GM19025 (cell line): ENCODE results near the gene SH2D3C.
A peak's percentile ranks its signal among the peaks of the same experiment; 100 is the strongest.
"Not testable (repeated sequence)": the region's sequence is repeated elsewhere in the genome, so short reads cannot be mapped to it uniquely, and the experiment has no call there.

ENCODE experiments used
- ATAC-seq: cut with Tn5 transposase; IDR thresholded peaks from one replicate; pipeline ENCODE4 v1.9.1; 2021; ENCODE audit warnings: mild to moderate bottlenecking, low read depth, moderate library complexity; ENCODE audit not compliant: unreplicated experiment

SH2D3C gene

DNA sequence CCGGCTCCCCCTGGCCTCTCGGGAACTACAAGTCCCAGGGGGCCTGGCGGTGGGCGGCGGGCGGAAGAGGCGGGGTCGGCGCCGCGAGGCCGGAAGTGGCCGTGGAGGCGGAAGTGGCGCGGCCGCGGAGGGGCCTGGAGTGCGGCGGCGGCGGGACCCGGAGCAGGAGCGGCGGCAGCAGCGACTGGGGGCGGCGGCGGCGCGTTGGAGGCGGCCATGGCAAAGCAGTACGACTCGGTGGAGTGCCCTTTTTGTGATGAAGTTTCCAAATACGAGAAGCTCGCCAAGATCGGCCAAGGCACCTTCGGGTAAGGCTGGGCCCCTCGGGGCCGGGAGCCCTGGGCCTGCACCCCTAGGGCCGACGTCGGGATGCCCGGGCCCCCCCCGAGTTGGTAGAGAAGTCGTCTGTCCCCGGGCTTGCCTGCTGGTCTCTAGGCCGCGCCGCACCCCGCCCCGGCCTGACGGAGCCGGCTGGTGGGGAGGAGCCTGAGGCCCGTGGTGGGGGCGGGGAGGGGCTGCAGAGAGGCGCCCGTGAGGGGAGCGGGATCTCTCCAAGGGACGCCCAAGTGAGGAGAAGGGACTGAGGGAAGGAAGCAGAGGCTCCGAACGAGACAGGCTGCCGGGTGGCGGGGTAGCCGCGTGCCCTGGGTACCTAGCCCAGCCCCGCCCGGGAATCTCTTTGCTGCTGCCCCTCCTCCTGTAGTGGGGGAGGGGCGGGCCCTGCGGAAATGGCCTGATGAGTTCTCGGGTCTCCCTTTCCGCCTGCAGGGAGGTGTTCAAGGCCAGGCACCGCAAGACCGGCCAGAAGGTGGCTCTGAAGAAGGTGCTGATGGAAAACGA is 7.7 kb upstream of the SH2D3C start, which contains the start of gene CDK9:
Gene CDK9 (plus strand): TSS at position 102 of the 840 bp plus-strand sequence. CDS start 115 bp downstream, at position 217.
- peak; percentile 61 for ATAC-seq

GRCh38 chr9:127785023-127785932 is 6.8 kb upstream of the SH2D3C start:
- ATAC-seq, result peak; percentile 50

- no peak for ATAC-seq
Observed at GRCh38 chr9:127783111-127784008, 4.9 kb upstream of the SH2D3C start.

GRCh38 chr9:127781806-127782205 is 3.3 kb upstream of the SH2D3C start:
- ATAC-seq, result no peak

GRCh38 chr9:127780909-127781308 is 2.4 kb upstream of the SH2D3C start:
- not testable (repeated sequence) for ATAC-seq

- no peak for ATAC-seq
Observed at GRCh38 chr9:127780126-127780885, 1.8 kb upstream of the SH2D3C start.

DNA sequence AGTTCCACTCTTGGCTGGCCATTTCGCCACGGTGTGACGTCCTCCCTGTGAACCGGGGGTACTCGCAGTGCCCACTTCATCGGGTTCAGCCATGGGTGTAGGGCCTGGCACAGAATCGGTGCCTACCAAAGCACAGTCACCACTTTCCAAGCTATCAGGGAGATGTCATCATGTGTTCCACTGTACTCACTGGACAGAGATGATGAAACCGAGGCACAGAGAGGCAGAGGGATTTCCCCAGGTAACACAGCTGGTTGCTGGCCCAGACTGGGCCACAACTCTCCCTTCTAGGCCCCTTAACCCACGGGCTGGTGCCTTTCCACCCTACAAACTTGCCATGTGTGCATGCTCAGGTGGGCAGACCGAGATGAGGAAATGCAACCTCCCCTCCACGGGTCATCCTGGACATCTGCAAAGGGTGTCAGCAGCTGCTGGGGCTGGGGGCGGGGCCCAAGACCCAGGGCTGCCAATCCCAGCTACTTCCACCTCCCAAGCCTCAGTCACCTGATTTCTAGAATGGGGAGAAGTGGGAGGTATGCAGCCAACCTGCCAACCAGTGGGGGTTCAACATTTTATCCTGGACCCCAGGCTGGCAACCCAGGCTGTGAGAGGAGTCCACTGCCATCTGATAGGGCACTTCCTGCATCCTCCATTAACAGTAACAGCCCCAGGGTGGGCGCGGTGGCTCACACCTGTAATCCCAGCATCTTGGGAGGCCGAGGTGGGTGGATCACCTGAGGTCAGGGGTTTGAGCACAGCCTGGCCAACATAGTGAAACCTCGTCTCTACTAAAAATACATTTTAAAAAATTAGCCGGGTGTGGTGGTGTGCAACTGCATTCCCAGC is 893 bp upstream of the SH2D3C start:
- ATAC-seq, result peak; percentile 58

- ATAC-seq, result no peak
Observed at GRCh38 chr9:127777368-127777980, 992 bp downstream of the SH2D3C start.

- no peak for ATAC-seq
Observed at GRCh38 chr9:127776924-127777289, 1.6 kb downstream of the SH2D3C start.

GRCh38 chr9:127776195-127776923 is 2.1 kb downstream of the SH2D3C start:
- no peak for ATAC-seq

- ATAC-seq, result no peak
Observed at GRCh38 chr9:127773981-127774380, 4.5 kb downstream of the SH2D3C start.

DNA sequence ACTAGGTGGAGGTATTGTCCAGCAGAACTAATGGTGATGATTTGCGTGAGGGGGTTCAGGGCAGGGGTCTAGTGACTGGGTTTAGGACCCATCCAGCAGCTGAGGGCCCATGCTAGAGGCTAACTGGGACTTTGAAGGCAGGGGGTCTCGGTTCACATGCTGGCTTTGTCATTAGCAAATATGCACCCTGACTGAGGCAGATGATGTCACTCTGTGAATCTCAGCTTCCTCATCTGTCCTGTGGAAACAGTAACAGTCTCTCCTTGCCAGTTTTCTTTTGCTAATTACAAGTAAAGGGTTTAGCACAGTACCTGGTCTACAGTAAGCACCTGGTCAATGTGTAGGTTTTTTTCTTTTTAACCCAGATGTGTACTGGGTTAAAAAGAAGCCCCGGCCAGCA is 5.2 kb downstream of the SH2D3C start:
- ATAC-seq, result no peak

GRCh38 chr9:127772603-127773002 is 5.9 kb downstream of the SH2D3C start:
- no peak for ATAC-seq

DNA sequence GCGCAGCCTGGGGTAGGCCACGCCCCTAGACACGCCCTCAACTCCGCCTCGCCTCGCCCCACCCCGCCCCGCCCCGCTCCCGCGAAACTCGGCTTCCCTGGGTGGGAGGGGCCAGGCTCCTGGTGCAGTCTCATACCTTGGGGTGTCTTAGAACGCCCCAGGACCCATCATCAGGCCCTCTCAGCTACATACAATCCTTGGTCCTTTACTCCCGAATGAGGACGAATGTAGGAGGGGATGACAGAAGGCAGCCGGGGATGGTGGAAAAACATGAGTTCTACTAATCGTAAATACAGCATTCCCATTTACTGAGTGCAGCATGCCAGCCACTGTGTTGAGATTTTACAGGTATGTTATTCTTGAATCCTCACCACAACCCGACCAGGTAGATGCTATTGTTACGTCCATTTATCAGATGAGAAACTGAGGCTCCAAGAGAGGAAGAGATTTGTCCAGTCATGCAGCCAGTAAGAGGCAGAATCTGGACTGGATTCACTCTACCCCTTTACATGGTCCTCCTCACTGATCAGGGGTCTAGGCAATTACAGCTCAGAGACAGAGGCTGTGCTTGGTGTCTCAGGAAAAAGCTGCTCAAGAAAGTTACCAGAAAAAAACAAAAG is 6.8 kb downstream of the SH2D3C start:
- no peak for ATAC-seq

- peak; percentile 84 for ATAC-seq
Observed at GRCh38 chr9:127770905-127771569, 7.4 kb downstream of the SH2D3C start.

GRCh38 chr9:127770583-127770904 is 7.9 kb downstream of the SH2D3C start:
- no peak for ATAC-seq
